ENCODE results near the gene SELP. TPM values are rescaled to one million over a fixed set of nuclear protein-coding genes. Genes with fewer than 3 reads are reported as not detected.

Gene SELP
- total RNA-seq, 1 donor from 2014 or later: 0.60 TPM

- H3K4me3 Mint-ChIP-seq: peak overlapping the region; percentile 25
- H3K4me1 Mint-ChIP-seq: peaks cover 56% of the 10 kb centered on the region
- H3K27ac Mint-ChIP-seq: peak overlapping the region; percentile 64
- POLR2A ChIA-PET: interaction anchor here (1.2 to 1.6 kb wide), 3 partner anchors 76 to 89 kb away, joined by 5 to 10 read pairs (median 5); no protein-coding TSS in a partner anchor
- CTCF ChIA-PET: interaction anchor here (5.0 to 5.7 kb wide), 3 partner anchors 88 to 108 kb away, joined by 118 to 312 read pairs (median 192); no protein-coding TSS in a partner anchor
- ATAC-seq (ENCODE audit: low read depth) (peak; percentile 81), DNase-seq (peak; percentile 19)
- intact Hi-C loops (cut with micrococcal nuclease): no loop called here
- TF ChIP-seq CTCF (IDR thresholded peaks at IDR 0.05): no peak
- H3K27me3 Mint-ChIP-seq: no peaks in the 10 kb centered on the region
- no peaks in the 10 kb centered on the region for H3K36me3 Mint-ChIP-seq (ENCODE audit: low read depth)
- H3K9me3 Mint-ChIP-seq: no peaks in the 10 kb centered on the region
Observed at GRCh38 chr1:169604781-169605560, 25.0 kb downstream of the SELP start.

GRCh38 chr1:169601096-169601881 lies 28.6 kb downstream of the SELP start:
- Mint-ChIP-seq H3K4me3 (peak overlapping the region; percentile 42), H3K9me3 (no peaks in the 10 kb centered on the region), H3K36me3 (ENCODE audit: low read depth) (no peaks in the 10 kb centered on the region), H3K27ac (peak overlapping the region; percentile 71), H3K27me3 (no peaks in the 10 kb centered on the region), H3K4me1 (peaks cover 44% of the 10 kb centered on the region)
- no peak for TF ChIP-seq CTCF (IDR thresholded peaks at IDR 0.05)
- CTCF ChIA-PET: interaction anchor here (0.7 to 5.7 kb wide), 35 partner anchors 8 to 211 kb away, joined by 3 to 312 read pairs (median 6); partner anchors contain the start of genes F5, METTL18 and SELP
- DNase-seq: no peak
- ATAC-seq (ENCODE audit: low read depth): peak; percentile 53
- POLR2A ChIA-PET: interaction anchor here (0.8 to 2.6 kb wide), 17 partner anchors 15 to 293 kb away, joined by 3 to 59 read pairs (median 6); partner anchors contain the start of genes F5, METTL18, SCYL3 and SLC19A2
- intact Hi-C loops (cut with micrococcal nuclease): loop anchor here (1.0 kb wide), 6 partner anchors 15 to 208 kb away; partner anchors contain the start of genes F5 and METTL18

DNA sequence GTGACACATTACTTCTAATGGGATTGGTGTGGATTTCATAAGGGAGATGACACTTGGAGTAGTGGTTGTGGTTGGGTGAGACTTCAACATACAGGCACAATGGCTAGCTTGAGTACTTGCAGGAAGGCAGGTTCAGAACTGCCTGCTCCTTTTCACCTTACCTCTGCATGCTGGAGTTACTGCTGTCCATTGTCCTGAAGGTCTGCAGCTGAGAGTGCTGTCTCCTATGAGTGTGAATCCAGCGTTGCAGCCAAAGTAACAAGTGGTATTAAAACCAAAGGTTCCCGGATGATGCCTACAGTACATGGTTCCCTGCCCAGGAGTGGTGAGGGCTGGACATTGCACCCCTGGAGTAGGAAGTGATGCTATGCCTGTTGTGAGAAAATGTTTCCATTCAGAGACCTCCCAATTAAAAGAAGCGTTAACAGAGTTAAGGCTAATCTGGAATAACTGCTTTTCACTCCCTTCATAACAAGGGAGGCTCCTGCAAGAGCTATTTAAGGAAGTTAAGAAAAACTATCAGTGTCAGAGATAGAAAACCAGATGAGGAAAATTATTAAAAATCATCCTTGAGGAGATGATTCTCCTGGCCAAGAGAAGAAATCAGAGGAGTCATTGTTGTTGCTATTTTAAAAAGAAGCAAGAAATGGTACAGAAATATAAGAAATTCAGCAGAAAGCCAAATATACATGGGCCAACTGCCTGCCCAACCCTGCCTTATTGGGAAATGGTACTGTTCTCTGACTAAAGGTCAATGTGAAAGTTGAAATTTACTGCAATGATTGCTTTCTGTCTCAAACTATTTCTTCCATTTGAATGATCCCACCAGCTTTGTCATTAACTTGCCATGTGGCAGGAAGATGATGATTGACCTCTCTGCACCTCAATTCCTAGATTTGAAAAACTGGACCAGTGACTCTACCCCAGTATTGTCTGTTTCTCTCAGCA lies 33.9 kb downstream of the SELP start:
- ChIA-PET POLR2A (interaction anchor here (0.7 to 1.2 kb wide), 2 partner anchors 105 to 198 kb away, joined by 3 read pairs; no protein-coding TSS in a partner anchor), CTCF (interaction anchor here (0.8 to 5.4 kb wide), 5 partner anchors 10 to 117 kb away, joined by 3 to 26 read pairs (median 3); partner anchors contain the start of gene F5)
- no peaks in the 10 kb centered on the region for H3K27me3 Mint-ChIP-seq
- no peak overlapping the region for H3K4me3 Mint-ChIP-seq
- ATAC-seq (ENCODE audit: low read depth) (no peak), DNase-seq (no peak)
- no peak overlapping the region for H3K27ac Mint-ChIP-seq
- TF ChIP-seq CTCF (IDR thresholded peaks at IDR 0.05): no peak
- H3K4me1 Mint-ChIP-seq: peaks cover 19% of the 10 kb centered on the region
- H3K9me3 Mint-ChIP-seq: no peaks in the 10 kb centered on the region
- intact Hi-C loops (cut with micrococcal nuclease): no loop called here
- H3K36me3 Mint-ChIP-seq (ENCODE audit: low read depth): no peaks in the 10 kb centered on the region

DNA sequence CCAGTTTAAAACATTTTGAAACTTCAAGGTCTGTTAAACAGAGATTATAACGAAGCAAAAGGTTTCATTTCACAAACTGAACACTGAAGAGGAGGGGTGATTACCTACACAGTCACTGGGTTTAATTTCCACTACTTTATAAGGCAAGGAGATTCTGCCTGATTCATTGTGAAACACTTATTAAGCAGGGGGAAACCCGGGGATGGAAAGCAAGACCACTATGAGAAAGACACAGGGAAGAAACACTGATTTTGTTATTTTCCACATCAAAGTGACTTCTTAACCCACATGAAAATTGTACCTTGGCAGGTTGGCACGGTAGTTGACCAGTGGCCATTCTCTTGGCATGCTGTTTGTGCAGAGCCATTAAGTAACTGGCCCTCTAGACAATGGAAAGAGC lies 35.5 kb downstream of the SELP start:
- no peaks in the 10 kb centered on the region for H3K27me3 Mint-ChIP-seq
- intact Hi-C loops (cut with micrococcal nuclease): no loop called here
- peak overlapping the region; percentile 39 for H3K4me3 Mint-ChIP-seq
- DNase-seq (no peak), ATAC-seq (ENCODE audit: low read depth) (peak; percentile 89)
- no peaks in the 10 kb centered on the region for H3K36me3 Mint-ChIP-seq (ENCODE audit: low read depth)
- peak overlapping the region; percentile 66 for H3K27ac Mint-ChIP-seq
- TF ChIP-seq CTCF (IDR thresholded peaks at IDR 0.05): no peak
- POLR2A ChIA-PET: interaction anchor here (1.2 kb wide), 1 partner anchor 106 kb away, joined by 3 read pairs; no protein-coding TSS in a partner anchor
- peaks cover 15% of the 10 kb centered on the region for H3K4me1 Mint-ChIP-seq
- CTCF ChIA-PET: interaction anchor here (5.4 kb wide), 1 partner anchor 118 kb away, joined by 26 read pairs; no protein-coding TSS in a partner anchor
- no peaks in the 10 kb centered on the region for H3K9me3 Mint-ChIP-seq

Measured in activated B cell treated with CpG ODN at 0.5 μM for 24 hours (primary cell).